SK-N-SH treated with all-trans-retinoic acid at 6 μM for 48 hours (cell line): Measurements from ENCODE around the gene SLC41A1.

Experiments used
- ATAC-seq: fragments of 200-7000 bp; cut with Tn5 transposase; 3 replicates; pipeline ENCODE4 v1.9.1; 2020; ENCODE audit warnings: mild to moderate bottlenecking, moderate library complexity
- ARNTL ChIP-seq: fragments of 450-650 bp; formaldehyde crosslinking; IDR thresholded peaks from 2 replicates; pipeline ENCODE4 v1.5.0; 2020; ENCODE audit warnings: low read depth, mild to moderate bottlenecking, moderate library complexity, borderline replicate concordance
- BACH2 ChIP-seq: fragments of 250-450 bp; sonication (Bioruptor Pico); IDR thresholded peaks from 2 replicates; pipeline ENCODE4 v1.9.0; 2021; ENCODE audit warnings: mild to moderate bottlenecking, borderline replicate concordance
- CREB5 ChIP-seq: fragments of 250-450 bp; sonication (Bioruptor Pico); IDR thresholded peaks from 2 replicates; pipeline ENCODE4 v1.5.1; 2020; ENCODE audit warnings: low read depth, mild to moderate bottlenecking, moderate library complexity
- CSDC2 ChIP-seq: fragments of 250-450 bp; sonication (Bioruptor Pico); IDR thresholded peaks from 2 replicates; pipeline ENCODE4 v1.5.0; 2020; ENCODE audit warnings: mild to moderate bottlenecking, moderate library complexity
- CSRNP3 ChIP-seq: fragments of 250-450 bp; sonication (Bioruptor Pico); IDR thresholded peaks from 2 replicates; pipeline ENCODE4 v1.5.1; 2021; ENCODE audit warnings: mild to moderate bottlenecking, moderate library complexity
- ISL1 ChIP-seq: fragments of 250-450 bp; sonication (Bioruptor Pico); IDR thresholded peaks from 2 replicates; pipeline ENCODE4 v2.1.2; 2022; ENCODE audit warnings: mild to moderate bottlenecking, moderate library complexity
- PATZ1 ChIP-seq: fragments of 250-450 bp; sonication (Bioruptor Pico); IDR thresholded peaks from 2 replicates; pipeline ENCODE4 v1.8.0; 2020; ENCODE audit warnings: mild to moderate bottlenecking, moderate library complexity, borderline replicate concordance
- POU6F1 ChIP-seq: fragments of 250-450 bp; sonication (Bioruptor Pico); IDR thresholded peaks from 2 replicates; pipeline ENCODE4 v1.8.0; 2021; ENCODE audit warnings: low read depth, mild to moderate bottlenecking, moderate library complexity, borderline replicate concordance
- PPARA ChIP-seq: fragments of 250-450 bp; sonication (Bioruptor Pico); IDR thresholded peaks from 2 replicates; pipeline ENCODE4 v1.5.0; 2020; ENCODE audit warnings: mild to moderate bottlenecking, borderline replicate concordance
- RARB ChIP-seq: fragments of 250-450 bp; sonication (Bioruptor Pico); IDR thresholded peaks from 2 replicates; pipeline ENCODE4 v1.8.0; 2021; ENCODE audit warnings: mild to moderate bottlenecking, moderate library complexity
- SNAI2 ChIP-seq: fragments of 250-450 bp; sonication (Bioruptor Pico); IDR thresholded peaks from 2 replicates; pipeline ENCODE4 v1.5.0; 2020; ENCODE audit warnings: mild to moderate bottlenecking, moderate library complexity
- TCF4 ChIP-seq: fragments of 250-450 bp; sonication (Bioruptor Pico); IDR thresholded peaks from 2 replicates; pipeline ENCODE4 v1.8.0; 2021; ENCODE audit warnings: mild to moderate bottlenecking, moderate library complexity, borderline replicate concordance
- TOX ChIP-seq: fragments of 250-450 bp; sonication (Bioruptor Pico); IDR thresholded peaks from 2 replicates; pipeline ENCODE4 v1.8.0; 2021; ENCODE audit warnings: mild to moderate bottlenecking, moderate library complexity, borderline replicate concordance
- TSHZ2 ChIP-seq: fragments of 250-450 bp; sonication (Bioruptor Pico); IDR thresholded peaks from 2 replicates; pipeline ENCODE4 v1.5.0; 2020; ENCODE audit warnings: mild to moderate bottlenecking, moderate library complexity
- ZFP30 ChIP-seq: fragments of 450-650 bp; formaldehyde crosslinking; IDR thresholded peaks from 2 replicates; pipeline ENCODE4 v1.5.0; 2022; ENCODE audit warnings: mild to moderate bottlenecking, moderate library complexity
- ZNF565 ChIP-seq: fragments of 450-650 bp; formaldehyde crosslinking; conservative IDR thresholded peaks from 2 replicates; pipeline ENCODE4 v1.5.0; 2020; ENCODE audit warnings: low read depth, mild to moderate bottlenecking, moderate library complexity
- ZNF70 ChIP-seq: fragments of 450-650 bp; formaldehyde crosslinking; IDR thresholded peaks from 2 replicates; pipeline ENCODE4 v1.5.0; 2020; ENCODE audit warnings: mild to moderate bottlenecking, moderate library complexity
- ZNF8 ChIP-seq: fragments of 450-650 bp; formaldehyde crosslinking; IDR thresholded peaks from 2 replicates; pipeline ENCODE4 v1.5.0; 2020; ENCODE audit warnings: mild to moderate bottlenecking, moderate library complexity

SLC41A1 gene

GRCh38 chr1:205746757-205747412 is 66.1 kb downstream of the SLC41A1 start (continued):
- no peak for TF ChIP-seq ZFP30 (CRISPR knock-in tag)
- TF ChIP-seq CSRNP3 (CRISPR knock-in tag): no peak
- no peak for TF ChIP-seq TSHZ2 (CRISPR knock-in tag)
- no peak for TF ChIP-seq CSDC2 (CRISPR knock-in tag)
- TF ChIP-seq ZNF8 (CRISPR knock-in tag): no peak
- TF ChIP-seq ARNTL (CRISPR knock-in tag): no peak

- TF ChIP-seq BACH2: no peak
- TF ChIP-seq RARB (CRISPR knock-in tag): no peak
- no peak for TF ChIP-seq ZNF70 (CRISPR knock-in tag)
- no peak for TF ChIP-seq TSHZ2 (CRISPR knock-in tag)
- ATAC-seq: no peak
Measured at GRCh38 chr1:205744403-205744802, 68.6 kb downstream of the SLC41A1 start.

GRCh38 chr1:205743977-205744376 is 69.0 kb downstream of the SLC41A1 start:
- no peak for ATAC-seq
- TF ChIP-seq BACH2: no peak
- TF ChIP-seq ZNF70 (CRISPR knock-in tag): no peak
- no peak for TF ChIP-seq CSDC2 (CRISPR knock-in tag)
- no peak for TF ChIP-seq CSRNP3 (CRISPR knock-in tag)
- TF ChIP-seq PATZ1: no peak
- no peak for TF ChIP-seq TOX (CRISPR knock-in tag)
- no peak for TF ChIP-seq TCF4 (CRISPR knock-in tag)
- no peak for TF ChIP-seq ISL1 (CRISPR knock-in tag)
- TF ChIP-seq CREB5 (CRISPR knock-in tag): no peak
- no peak for TF ChIP-seq SNAI2 (CRISPR knock-in tag)
- TF ChIP-seq ARNTL (CRISPR knock-in tag): no peak
- no peak for TF ChIP-seq ZNF8 (CRISPR knock-in tag)
- TF ChIP-seq POU6F1 (CRISPR knock-in tag): no peak
- no peak for TF ChIP-seq RARB (CRISPR knock-in tag)
- TF ChIP-seq PPARA (CRISPR knock-in tag): no peak
- TF ChIP-seq TSHZ2 (CRISPR knock-in tag): no peak
- no peak for TF ChIP-seq ZNF565 (CRISPR knock-in tag)
- TF ChIP-seq, all 23 proteins: peak for 0
